GM19372 (cell line): Measurements from ENCODE around the gene ECEL1.

Experiments used
- ATAC-seq: cut with Tn5 transposase; IDR thresholded peaks from one replicate; pipeline ENCODE4 v1.9.1; 2021; ENCODE audit warnings: mild to moderate bottlenecking, low read depth, moderate library complexity; ENCODE audit not compliant: unreplicated experiment

Gene ECEL1

DNA sequence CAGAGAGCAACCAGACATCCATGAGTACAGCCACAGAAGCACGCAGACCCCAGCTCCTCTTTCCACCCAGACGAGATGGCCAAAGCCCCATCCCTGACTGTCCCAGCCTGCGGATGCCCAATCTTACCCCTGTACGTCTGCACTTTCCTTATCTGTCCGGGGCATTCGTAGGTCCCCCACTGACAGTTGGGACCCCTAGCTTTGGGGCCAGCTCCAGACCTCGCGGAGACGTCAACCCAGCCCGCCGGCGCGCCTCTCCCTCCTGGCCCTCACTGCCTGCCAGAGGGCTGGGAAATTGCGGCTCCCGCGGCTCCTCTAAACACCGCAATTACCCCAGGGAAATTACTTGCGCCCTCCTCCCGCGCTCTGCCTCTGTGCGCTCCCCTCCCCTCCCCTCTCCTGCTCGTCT lies 2.3 kb downstream of the ECEL1 start:
- no peak for ATAC-seq

DNA sequence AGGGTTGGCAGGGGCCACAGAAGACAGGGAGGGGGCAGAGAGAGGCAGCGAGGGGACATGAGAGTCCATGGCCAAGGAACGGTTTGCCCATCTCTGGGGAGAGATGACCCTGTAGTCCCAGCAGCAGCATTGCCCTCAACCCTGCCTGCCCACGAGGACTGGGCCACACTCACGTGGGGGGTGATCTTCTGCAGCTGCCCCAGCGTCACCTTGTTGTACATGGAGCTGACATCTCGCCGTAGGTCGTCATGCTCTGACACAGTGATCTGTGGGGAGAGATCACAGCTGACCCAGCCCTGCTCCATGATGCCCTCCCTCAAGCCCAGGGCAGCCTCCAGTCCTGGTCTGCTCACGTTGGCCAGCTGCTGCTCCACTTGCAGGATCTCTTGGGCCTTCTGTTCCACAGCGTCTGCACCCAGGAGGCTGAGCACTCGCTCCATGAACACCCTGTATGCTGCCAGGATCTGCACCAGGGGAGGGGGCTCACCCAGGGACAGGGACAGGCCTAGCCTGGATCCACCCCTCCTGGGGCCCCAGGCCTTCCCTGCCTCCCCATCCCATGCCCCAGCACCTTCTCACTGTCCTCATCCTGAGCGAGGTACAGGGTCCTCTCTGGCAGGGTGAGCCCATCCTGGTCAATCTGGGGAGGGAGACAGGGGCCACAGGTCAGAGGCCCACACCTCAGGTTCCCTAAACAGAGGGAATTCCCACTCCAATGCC lies 2.8 kb downstream of the ECEL1 start:
- ATAC-seq = no peak

DNA sequence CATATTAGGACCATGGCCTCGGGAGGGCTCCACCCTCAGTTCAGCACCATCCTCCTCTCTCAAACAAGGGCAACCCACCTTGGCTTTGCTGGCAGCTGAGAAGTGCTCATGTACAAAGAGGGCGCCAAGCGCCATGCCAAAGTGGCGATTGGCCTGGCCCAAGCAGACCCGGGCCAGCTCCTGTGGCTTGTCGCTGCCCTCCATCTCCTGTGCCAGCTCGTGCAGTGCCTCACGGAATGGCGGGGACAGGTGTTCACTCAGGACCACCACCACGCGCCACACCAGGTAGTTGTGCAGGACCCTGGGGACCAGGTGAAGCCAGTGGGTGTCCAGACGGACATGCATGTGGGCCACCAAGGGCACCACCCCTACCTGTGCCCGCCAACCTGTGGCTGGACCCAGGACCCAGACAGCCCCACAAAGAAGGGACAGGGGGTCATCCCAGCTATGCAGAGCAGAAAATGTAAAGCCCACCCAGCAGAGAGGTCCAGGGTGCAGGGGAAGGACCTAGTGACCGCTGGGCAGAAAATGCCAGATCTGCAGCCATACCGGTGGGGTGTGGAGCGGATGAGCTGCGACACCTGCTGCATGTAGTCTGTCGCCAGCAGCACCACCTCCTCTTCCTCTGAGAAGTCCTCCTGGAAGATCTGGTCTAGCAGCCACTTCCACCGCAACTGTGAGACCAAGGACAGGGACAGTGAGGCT lies 3.6 kb downstream of the ECEL1 start:
- ATAC-seq = no peak

DNA sequence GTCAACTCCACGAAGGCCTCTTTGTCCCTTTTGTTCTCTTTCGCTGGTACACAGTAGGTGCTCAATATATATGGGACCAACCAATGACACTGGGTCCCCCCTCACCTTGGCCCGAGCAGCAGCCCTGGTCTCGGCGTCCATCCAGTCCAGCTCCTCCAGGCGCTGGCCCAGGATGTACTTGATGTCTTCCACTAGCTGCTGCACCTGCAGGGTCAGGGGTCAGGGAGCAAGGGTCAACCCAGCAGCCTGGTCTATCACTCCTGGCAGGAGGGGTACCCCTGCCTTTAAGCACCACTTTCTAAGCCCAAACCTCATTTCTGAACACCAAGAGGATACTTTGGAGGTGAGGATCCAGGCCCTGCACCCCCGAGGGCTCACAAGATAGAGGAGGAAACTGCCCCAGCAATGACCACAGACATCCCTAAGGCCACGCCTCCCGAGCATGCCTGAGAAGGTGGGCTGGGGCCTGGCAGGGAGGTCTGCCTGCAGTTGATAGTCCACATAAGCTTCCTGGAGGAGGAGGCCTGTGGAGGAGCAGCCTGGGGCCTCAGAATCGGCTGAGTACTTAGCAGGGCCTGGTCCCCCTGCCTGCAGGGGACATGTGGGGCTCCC lies 4.2 kb downstream of the ECEL1 start:
- ATAC-seq = no peak

DNA sequence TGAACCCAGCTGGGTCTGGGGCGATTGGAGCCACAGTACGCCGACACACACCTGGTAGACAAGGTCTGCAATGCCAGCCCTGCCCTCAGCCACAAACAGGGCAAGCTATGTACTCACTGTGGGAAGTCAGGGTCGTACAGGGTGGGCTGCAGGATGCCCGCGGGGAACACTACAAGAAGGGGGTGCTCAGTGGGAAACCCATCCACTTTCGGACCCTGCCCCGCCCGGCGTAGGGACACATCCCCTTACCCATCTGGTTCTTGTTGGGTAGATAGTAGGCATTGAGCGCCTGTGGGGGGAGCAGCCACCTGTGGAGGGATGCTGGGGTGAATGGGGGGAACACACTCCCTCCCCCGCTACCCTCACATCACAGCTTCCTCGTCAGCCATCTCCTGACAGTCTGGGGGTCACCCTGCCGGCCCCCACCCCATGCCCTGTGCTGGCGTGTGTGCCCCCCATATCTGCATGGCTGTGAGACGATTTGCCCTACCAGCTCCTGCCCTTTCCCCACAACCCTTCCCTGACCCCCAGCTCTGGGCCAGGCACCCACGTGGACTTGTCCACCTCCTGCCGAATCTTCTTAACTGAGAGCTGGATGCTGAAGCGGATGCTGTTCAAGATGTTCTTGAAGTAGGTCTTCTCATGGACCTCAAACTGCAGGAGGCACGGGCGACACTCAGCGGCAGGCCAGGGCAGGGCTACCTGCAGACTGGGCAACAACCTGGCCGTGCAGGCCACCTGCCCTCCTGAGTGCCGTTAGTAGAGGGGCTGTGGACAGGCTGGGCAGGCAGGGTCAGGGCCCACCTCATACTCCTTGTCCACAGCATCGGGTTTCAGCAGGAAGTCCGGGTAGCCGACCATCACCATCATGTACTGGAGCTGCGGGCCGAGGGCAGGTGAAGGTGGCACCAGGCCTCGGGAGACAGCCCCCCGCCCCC lies 5.1 kb downstream of the ECEL1 start:
- ATAC-seq = no peak

DNA sequence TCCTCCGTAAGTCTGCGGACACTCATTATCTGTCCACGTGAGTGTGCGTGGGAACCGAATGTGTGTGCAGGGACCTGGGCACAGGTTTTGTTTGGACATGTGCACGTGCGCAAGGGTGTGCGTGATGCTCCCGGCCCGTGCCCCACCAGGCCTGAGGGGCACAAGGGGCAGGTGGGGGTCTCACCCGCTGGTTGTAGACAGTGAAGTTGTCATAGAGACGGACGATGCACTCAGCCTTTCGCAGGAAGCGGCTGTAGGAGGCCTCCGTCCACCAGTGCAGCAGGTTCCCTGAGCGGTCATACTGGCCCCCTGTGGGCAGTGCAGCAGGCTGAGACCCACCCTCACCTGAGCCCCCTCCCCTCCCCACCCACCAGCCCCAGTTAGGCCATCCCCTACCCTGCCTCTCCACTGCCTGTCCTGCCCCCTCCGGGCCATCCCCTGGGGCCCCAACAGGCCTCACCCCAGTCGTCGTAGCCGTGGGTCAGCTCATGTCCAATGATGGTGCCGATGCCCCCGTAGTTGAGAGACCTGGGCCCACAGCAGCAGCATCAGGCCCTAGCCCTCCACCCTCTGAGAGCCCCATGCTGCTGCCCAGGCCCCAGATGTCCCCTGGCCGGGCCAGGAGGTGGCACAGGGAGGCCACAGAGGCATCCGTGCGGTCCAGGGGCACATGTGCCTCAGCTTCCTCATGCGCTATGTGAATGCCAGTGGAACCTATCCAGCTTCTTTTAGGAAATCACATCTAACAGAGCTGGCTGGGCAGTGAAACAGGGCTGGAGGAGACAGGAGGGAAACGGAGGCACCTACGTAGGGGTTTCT lies 6.1 kb downstream of the ECEL1 start:
- no peak for ATAC-seq

DNA sequence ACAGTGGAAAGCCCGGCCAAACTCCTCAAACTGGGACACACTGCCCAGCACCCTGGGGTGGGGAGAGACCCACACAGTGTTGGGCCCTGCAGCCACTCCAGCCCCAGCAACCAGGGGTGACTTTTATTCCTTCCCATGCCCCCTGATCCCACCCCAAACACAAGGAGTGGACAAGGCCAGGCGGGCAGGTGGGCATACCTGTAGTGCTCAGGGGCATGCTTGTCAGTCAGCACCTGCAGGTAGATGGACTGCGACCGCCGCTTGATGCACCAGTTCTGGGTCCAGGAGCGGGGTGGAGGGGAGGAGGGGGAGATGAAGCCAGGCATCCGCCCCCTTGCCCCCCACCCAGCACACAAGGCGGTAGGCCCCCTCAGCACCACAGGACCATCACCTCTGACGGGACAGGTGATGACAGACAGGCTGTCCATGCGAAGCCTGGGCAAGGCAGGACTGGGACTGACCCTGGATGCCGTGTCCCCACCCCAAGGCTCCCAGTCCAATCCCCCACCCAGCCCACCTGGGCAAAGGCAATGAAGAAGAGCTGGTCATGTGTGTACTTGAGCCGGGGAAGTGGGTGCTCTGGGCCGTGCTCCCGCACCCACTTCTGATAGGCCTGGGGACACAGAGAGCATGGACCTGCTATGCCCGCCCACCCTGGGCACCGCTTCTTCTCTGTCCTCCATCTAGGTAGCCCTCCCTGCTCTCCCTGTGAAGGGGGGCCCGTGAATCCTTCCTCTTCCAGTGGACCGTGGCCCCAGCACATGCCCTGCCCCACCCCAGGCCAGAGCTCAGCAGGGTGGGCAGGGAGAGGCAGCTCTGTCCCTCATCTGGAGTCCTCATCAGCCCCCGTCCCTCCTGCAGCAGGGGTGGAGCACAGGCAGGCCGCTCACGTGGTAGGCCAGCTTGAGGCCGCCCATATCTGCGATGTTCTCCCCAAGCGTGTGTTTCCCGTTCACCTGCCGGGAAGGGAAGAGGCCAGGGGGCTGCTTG lies 7.1 kb downstream of the ECEL1 start:
- no peak for ATAC-seq

DNA sequence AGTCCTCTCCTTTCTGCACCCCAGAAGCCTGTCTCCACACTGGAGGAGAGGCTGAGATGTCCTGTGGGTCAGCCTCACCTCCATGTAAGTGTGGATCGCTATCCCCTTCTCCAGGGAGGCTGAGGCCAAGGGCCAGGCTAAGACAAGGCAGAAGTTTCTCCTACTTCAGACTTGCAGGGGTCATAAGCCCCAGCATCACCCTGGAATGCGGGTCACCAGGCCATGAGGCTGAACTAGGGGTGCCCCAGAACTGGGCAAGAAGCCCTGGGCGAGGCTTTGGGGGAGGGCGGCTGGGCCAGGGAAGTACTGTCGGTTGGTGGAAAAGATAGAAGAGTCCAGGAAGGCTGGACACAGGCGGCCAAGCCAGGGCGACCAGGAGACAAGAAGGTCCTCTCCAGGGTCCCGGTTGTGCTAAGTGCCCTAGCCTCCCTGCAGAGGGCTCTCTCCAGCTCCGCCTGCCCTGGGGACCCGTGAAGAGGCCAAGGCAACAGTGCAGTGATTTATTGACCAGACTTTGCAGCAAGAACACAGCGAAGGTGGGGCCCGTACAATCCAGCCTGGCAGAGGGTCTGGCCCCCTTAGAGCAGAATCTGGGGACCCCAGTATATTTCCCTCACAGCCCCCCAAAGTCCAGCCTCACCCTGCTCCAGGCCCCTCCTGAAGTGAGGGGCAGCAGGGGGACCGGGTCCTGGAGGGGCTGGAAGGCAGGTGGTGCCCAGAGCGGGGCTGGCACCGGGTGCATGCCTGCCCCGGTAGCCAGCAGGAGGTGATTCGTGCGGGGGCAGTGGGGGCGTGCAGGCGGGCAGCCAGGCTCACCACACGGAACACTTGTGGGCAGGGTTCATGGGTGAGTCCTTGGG lies 8.1 kb downstream of the ECEL1 start:
- no peak for ATAC-seq

DNA sequence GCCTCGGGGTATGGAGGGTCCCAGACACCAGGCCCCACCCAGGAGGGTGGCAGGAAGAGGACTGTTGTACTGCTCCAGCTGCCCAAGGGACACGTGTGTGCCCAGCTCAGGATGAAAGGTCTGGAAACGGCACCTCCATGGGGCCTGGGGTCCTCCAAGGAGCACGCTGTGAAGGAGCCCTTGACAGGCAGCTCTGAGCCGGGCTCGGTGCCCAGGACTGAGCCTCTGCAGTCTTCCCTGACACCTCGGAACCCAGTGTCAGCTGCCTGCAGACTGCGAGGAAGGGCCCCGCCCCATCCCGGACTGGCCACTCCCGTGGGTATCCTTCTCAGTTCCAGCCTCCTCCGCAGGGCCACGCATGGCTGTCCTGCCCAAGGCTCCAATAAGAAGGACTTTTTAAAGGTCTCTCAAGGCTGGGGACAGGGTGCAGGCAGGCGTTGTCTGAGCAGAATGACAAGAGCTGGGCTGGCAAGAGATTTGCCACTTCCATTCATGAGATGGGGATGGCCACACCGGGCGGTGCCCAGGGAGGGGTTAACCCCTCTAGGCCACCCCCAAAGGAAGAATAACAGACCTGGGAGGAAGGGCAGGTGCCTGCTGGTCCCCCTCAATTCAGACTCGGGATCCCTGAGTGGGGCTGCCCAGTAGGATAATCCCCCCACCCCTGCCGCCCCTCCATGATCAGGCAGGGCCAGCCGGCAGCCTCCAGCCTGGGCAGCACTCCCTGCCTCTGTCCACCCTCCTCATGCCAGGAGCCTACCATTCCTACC lies 8.9 kb downstream of the ECEL1 start:
- ATAC-seq = no peak

DNA sequence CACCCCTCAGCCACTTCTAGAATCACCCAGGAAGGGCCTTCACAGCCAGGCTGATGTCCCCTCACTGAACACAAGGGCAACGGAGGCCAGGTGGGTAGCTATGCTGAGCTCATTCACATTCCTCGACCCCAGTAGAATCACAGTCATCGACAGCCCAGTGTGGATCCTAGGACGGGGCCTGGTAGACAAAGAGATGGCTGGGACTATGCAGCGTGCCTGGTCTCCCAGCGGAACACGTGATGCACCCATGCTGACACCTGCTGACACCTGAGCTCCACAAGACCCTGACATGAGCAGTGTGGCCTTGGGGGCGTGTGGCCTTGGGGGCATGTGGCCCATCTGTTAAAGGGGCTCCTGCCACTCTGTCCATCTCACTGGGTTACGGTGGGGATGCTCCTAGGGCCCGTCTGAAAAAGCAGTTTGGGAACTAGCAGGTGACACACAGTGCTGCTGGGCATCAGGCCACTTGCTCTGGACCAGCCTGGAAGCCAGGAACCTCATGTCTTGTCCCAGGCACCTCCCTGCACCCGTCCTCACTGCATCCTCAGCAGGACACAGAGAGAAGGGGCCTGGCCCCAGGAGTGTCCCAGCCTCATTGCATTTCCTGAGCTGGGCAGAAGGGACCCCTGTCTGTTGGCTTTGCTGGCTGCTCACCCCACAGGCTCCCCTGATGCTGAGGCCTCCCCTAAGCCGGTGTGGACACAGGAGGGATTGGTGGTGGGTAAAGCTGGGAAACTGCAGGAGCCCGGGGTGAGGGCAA lies 9.7 kb downstream of the ECEL1 start:
- ATAC-seq = no peak

DNA sequence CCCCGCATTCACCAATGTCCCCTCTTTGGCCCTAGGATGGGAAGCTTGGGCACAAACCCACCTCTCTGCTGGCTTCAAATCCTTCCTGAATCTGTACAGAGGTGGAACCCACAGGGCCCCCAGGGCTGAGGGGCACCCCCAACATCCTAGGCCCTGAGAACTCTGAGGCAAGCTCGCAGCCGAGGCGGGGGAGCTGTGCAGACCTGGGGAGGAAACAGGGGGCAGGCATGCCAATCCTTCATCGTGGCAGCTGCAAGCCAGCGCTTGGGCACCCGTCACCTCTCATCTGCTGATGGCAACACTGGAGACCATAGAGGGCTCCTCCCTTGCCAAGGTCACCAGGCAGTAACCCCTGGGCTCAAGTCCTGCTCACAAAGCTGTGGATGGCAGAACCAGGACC lies 10.8 kb downstream of the ECEL1 start:
- ATAC-seq = no peak

DNA sequence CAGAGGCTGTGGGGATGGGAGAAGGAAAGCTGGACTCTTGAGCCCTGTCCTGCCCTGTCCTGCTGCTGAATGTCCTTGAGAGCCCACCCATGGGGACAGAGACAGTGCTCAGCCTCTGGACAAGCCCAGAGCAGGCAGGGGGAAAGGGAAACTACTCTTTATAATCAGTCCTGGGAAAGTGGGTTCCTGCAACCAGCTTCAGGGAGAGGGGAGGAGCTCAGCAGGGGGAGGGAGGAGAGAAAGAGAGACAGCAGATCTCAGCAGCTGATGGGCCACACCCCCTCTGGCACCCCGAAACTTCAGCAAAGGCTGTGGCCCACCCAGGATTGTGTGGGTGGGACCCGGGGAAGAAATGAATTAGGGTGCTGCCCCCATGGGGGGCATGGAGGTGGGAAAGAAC lies 11.6 kb downstream of the ECEL1 start:
- ATAC-seq = no peak

DNA sequence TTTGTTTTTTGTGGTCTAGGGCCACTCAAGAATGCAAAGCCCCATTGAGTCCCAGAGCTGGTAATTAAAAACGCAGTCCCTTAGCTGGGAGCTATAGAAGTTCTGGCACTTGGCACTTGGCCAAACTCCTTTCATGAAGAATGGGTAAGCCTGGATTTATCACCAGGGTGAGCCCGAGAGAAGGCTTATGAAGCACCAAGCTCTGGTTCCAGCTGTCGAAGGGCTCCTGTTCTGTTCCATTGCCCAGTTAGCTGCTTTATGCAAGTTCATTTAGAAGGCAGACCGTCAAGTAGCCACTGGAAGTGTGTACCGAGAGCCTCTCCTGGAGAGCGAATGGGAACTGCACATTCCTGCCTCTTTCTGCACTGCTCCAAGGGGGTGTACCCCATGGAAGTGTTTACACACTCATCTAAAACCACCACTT lies 14.2 kb downstream of the ECEL1 start:
- ATAC-seq = no peak

DNA sequence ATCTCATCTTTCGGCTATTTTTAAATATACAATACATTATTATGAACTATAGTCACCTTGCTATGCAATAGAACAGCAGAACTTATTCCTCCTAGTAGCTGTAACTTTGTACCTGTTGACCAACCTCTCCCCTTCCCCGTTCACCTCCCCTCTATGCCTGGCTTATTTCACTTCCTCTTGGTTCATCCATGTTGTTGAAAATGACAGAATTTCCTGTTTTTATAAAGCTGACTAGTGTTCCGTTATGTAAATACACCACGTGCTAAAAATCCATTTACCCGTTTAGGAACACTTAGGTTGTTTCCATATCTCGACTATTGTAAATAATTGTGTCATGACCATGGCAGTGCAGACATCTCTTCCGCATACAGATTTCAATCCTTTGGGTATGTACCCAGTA lies 21.4 kb downstream of the ECEL1 start:
- no peak for ATAC-seq

DNA sequence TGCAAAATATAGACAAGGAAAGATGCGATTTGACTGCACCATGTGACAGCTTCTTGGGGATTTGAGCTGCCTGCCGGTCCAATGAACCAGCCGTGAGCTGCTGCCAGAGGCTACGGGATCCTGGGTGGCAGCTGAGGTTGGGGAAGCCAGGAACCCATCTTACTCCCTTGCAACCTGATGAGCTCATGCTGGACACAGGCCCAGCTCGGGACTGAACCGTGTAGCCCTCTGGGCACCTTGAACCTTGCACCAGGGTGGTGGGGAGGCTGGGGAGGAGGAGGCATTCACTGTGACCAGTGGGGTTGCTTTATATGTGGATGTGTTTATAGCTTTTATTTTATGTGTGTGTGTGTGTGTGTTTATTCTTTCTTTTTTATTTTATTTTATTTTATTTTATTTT lies 22.6 kb downstream of the ECEL1 start:
- no peak for ATAC-seq

DNA sequence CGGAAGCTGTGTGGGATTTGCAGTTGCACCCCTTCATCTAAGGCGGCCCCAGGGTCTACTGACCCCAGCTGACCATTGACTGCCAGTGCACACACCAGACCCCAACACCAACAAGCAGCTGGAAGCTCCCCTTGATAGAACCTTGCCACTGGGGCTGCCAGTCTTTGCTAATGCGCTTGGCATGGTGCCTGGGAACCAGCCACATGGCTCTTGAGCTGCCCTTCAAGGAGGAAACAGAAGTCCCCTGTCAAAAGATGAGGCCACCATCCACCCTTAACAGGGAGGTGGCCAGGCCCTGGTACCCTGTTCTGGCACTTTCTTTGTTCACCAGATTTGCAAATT lies 23.1 kb downstream of the ECEL1 start:
- ATAC-seq = no peak
